PC-9 (cell line): Measurements from ENCODE around the gene CDK6. TPM values are rescaled to one million over a fixed set of nuclear protein-coding genes. Genes with fewer than 3 reads are reported as not detected.

Experiments
- BruUV-seq: library from RNA; stranded (reverse); fragments of 400-500 nt; replicated peaks from 2 replicates; lab custom pipeline; 2021; lab: Mats Ljungman, UMichigan
- CTCF ChIA-PET: fragments of 300-600 bp; sonication (Branson Sonifier 250); formaldehyde crosslinking; loops from one replicate; lab custom pipeline; 2022; ENCODE audit warnings: antibody characterized with exemption; lab: Charles Lee
- POLR2A ChIA-PET: fragments of 300-600 bp; sonication (Branson Sonifier 250); formaldehyde crosslinking; loops from one replicate; lab custom pipeline; 2022; ENCODE audit warnings: antibody characterized with exemption; ENCODE audit not compliant: unreplicated experiment; lab: Charles Lee
- DNase-seq, 2 experiments: peaks; one replicate each; pipeline versions ENCODE4 v3.0.0 to v3.0.0-alpha.2; 2015 to 2022; ENCODE audit warnings: mixed read lengths in 1 of 2
- H2AFZ ChIP-seq: fragments of 200-600 bp; sonication (generic); 2 replicates; pipeline ENCODE4 v1.8.1; 2017; ENCODE audit warnings: antibody characterized with exemption
- H3F3A ChIP-seq: fragments of 200-600 bp; sonication (generic); 2 replicates; pipeline ENCODE4 v1.8.1; 2017; ENCODE audit warnings: antibody characterized with exemption, mild to moderate bottlenecking, low read depth; ENCODE audit not compliant: insufficient read depth
- H3K27ac ChIP-seq: fragments of 200-600 bp; sonication (generic); 2 replicates; pipeline ENCODE4 v1.6.1; 2016; ENCODE audit warnings: mixed run types
- H3K27me3 ChIP-seq: fragments of 200-600 bp; sonication (generic); 2 replicates; pipeline ENCODE4 v1.6.1; 2016; ENCODE audit warnings: low read depth, mixed run types; ENCODE audit not compliant: insufficient read depth
- H3K36me3 ChIP-seq: fragments of 200-600 bp; sonication (generic); 2 replicates; pipeline ENCODE4 v1.6.1; 2016; ENCODE audit warnings: low read depth, mixed run types
- H3K4me1 ChIP-seq: fragments of 200-600 bp; sonication (generic); replicated peaks from 2 replicates; pipeline ENCODE4 v1.6.1; 2016; ENCODE audit warnings: mixed run types; ENCODE audit not compliant: insufficient read depth
- H3K4me2 ChIP-seq: fragments of 200-600 bp; sonication (generic); 2 replicates; pipeline ENCODE4 v1.6.1; 2017; ENCODE audit warnings: mixed run types
- H3K4me3 ChIP-seq: fragments of 200-600 bp; sonication (generic); 2 replicates; pipeline ENCODE4 v1.6.1; 2016; ENCODE audit warnings: mixed run types
- H3K79me2 ChIP-seq: fragments of 200-600 bp; sonication (generic); 2 replicates; pipeline ENCODE4 v1.6.1; 2017; ENCODE audit warnings: low read depth, mixed run types
- H3K9me2 ChIP-seq: fragments of 200-600 bp; sonication (generic); 2 replicates; pipeline ENCODE4 v1.8.1; 2017; ENCODE audit warnings: mild to moderate bottlenecking; ENCODE audit not compliant: insufficient read depth
- H3K9me3 ChIP-seq: fragments of 200-600 bp; sonication (generic); 2 replicates; pipeline ENCODE4 v1.8.1; 2016; ENCODE audit warnings: low read depth; ENCODE audit not compliant: insufficient read depth
- H4K20me1 ChIP-seq: fragments of 200-600 bp; sonication (generic); 2 replicates; pipeline ENCODE4 v1.8.1; 2017; ENCODE audit not compliant: insufficient read depth
- CTCF ChIP-seq: fragments of 200-600 bp; sonication (generic); conservative IDR thresholded peaks from 2 replicates; pipeline ENCODE4 v1.6.1; 2017; ENCODE audit warnings: mixed run types, antibody characterized with exemption, mild to moderate bottlenecking, moderate library complexity
- EZH2 ChIP-seq: fragments of 200-600 bp; sonication (generic); IDR thresholded peaks from 2 replicates; pipeline ENCODE4 v1.8.0; 2017; ENCODE audit warnings: antibody characterized with exemption, low read depth
- intact Hi-C: fragments of 100-400 bp; cut with micrococcal nuclease; formaldehyde crosslinking; loops from one replicate; pipeline ENCODE4 v1.10.0; 2022; ENCODE audit not compliant: unreplicated experiment
- total RNA-seq: library from RNA; stranded (reverse); gene quantifications from 2 replicates; pipeline ENCODE4 v1.2.3, GENCODE V29; 2021

Gene CDK6
- total RNA-seq, 1 experiment from 2014 or later: 49.5 TPM

DNA sequence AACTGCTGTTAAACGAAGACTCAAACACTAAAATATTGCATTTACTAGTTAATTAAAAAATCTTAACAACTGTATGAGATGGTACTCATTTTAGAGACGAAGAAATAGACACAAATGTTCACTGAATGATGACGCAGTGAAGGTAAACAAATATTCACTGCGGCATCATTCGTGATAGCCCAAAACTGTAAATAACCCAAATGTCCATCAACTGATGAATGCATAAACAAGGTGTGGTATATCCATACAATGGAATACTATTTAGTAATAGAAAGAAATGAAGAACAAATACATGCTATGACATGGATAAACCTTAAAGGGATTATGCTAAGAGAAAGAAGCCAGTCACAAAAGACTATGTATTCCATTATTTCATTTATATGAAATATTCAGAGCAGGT, 51.4 kb downstream of the CDK6 start:
- Histone ChIP-seq H3K27ac (no peak overlapping the region), H3K36me3 (peaks cover 4% of the 10 kb centered on the region; the same call in 1 of the 2 replicates), H2AFZ (no peak overlapping the region), H3K4me1 (no peaks in the 10 kb centered on the region), H3F3A (peaks cover 3% of the 10 kb centered on the region), H4K20me1 (peaks cover 14% of the 10 kb centered on the region; the same call in 1 of the 2 replicates), H3K9me3 (peaks cover 17% of the 10 kb centered on the region), H3K79me2 (peaks cover 37% of the 10 kb centered on the region), H3K27me3 (no peaks in the 10 kb centered on the region), H3K9me2 (no peaks in the 10 kb centered on the region), H3K4me2 (no peak overlapping the region), H3K4me3 (no peak overlapping the region)
- intact Hi-C loops: no loop called here
- no peak for DNase-seq
- ChIA-PET POLR2A (no interaction called here), CTCF (no interaction called here)
- BruUV-seq: no TSS peak
- no peak for TF ChIP-seq EZH2
- TF ChIP-seq CTCF: no peak

- no peaks in the 10 kb centered on the region; the same call in 1 of the 2 replicates for H3F3A ChIP-seq
- H2AFZ ChIP-seq: no peak overlapping the region
- H4K20me1 ChIP-seq: peaks cover 14% of the 10 kb centered on the region; the same call in 1 of the 2 replicates
- no peak overlapping the region for H3K4me3 ChIP-seq
- CTCF ChIA-PET: no interaction called here
- H3K36me3 ChIP-seq: no peaks in the 10 kb centered on the region
- POLR2A ChIA-PET: interaction anchor here (0.7 kb wide), 2 partner anchors 18 to 48 kb away, joined by 4 to 6 read pairs; no protein-coding TSS in a partner anchor
- no peak overlapping the region for H3K27ac ChIP-seq
- peaks cover 36% of the 10 kb centered on the region for H3K79me2 ChIP-seq
- TF ChIP-seq CTCF (no peak), EZH2 (no peak)
- H3K4me2 ChIP-seq: no peak overlapping the region
- H3K9me2 ChIP-seq: no peaks in the 10 kb centered on the region
- H3K9me3 ChIP-seq: peaks cover 6% of the 10 kb centered on the region; the same call in 1 of the 2 replicates
- no peak for DNase-seq
- BruUV-seq: no TSS peak
- no peaks in the 10 kb centered on the region for H3K27me3 ChIP-seq
- intact Hi-C loops: no loop called here
- no peaks in the 10 kb centered on the region for H3K4me1 ChIP-seq
Observed at GRCh38 chr7:92783260-92784201, 52.8 kb downstream of the CDK6 start.

- peaks cover 36% of the 10 kb centered on the region for H3K79me2 ChIP-seq
- no peak overlapping the region for H3K4me2 ChIP-seq
- intact Hi-C loops: no loop called here
- TF ChIP-seq CTCF (no peak), EZH2 (no peak)
- H3K4me1 ChIP-seq: no peaks in the 10 kb centered on the region
- H3K9me3 ChIP-seq: no peaks in the 10 kb centered on the region
- H3K27me3 ChIP-seq: no peaks in the 10 kb centered on the region
- POLR2A ChIA-PET: no interaction called here
- H3K36me3 ChIP-seq: no peaks in the 10 kb centered on the region
- H3K27ac ChIP-seq: no peak overlapping the region
- H4K20me1 ChIP-seq: peaks cover 14% of the 10 kb centered on the region; the same call in 1 of the 2 replicates
- no peak overlapping the region for H3K4me3 ChIP-seq
- H2AFZ ChIP-seq: no peak overlapping the region
- no peaks in the 10 kb centered on the region for H3K9me2 ChIP-seq
- no peaks in the 10 kb centered on the region for H3F3A ChIP-seq
- CTCF ChIA-PET: no interaction called here
- DNase-seq: no peak
- no TSS peak for BruUV-seq
Observed at GRCh38 chr7:92782855-92783254, 53.5 kb downstream of the CDK6 start.
